T-cell (primary cell): ENCODE data around the gene DSTN. TPM values are rescaled to one million over a fixed set of nuclear protein-coding genes. Genes with fewer than 3 reads are reported as not detected.

Source experiments
- ATAC-seq, 4 experiments: fragments of 200-7000 bp in 3 of 4; fragments of 150-1000 bp in 1 of 4; cut with Tn5 transposase; replicated peaks in 1 of 4; 1 replicate in 3 of 4; 2 replicates in 1 of 4; pipeline ENCODE4 v1.10.0; 2021; ENCODE audit warnings: moderate library complexity in 3 of 4, mild to moderate bottlenecking in 2 of 4, moderate number of reproducible peaks in 1 of 4
- CTCF ChIA-PET, 2 donors: fragments of 300-600 bp; sonication (Branson Sonifier 250); formaldehyde crosslinking; loops; one replicate each; lab custom pipeline; 2022; ENCODE audit warnings: antibody characterized with exemption in 2 of 2; lab: Charles Lee
- POLR2A ChIA-PET, 2 donors: fragments of 300-600 bp; sonication (Branson Sonifier 250); formaldehyde crosslinking; loops; one replicate each; lab custom pipeline; 2022; ENCODE audit warnings: antibody characterized with exemption in 2 of 2; lab: Charles Lee
- DNase-seq, 35 experiments: peaks; one replicate each; pipeline versions ENCODE4 v3.0.0 to v3.0.0-alpha.2; 2013 to 2023
- H3K27ac ChIP-seq: one replicate; pipeline ENCODE4 v1.5.1; 2013; ENCODE audit warnings: low read length
- H3K27me3 ChIP-seq, 2 experiments: replicated peaks in 1 of 2; 1 replicate in 1 of 2; 2 replicates in 1 of 2; pipeline versions ENCODE4 v1.6.1 to v1.7.0; 2013; ENCODE audit warnings: low read length in 1 of 2, mixed read lengths in 1 of 2; ENCODE audit not compliant: control insufficient read depth in 2 of 2, insufficient read depth in 2 of 2; ENCODE audit errors: extremely low read depth in 1 of 2
- H3K36me3 ChIP-seq, 2 donors: 1 replicate in 1 of 2; 2 replicates in 1 of 2; pipeline versions ENCODE4 v1.6.1 to v1.7.0; 2013; ENCODE audit warnings: low read length in 1 of 2; ENCODE audit not compliant: control insufficient read depth in 2 of 2, insufficient read depth in 1 of 2; ENCODE audit errors: extremely low read depth in 1 of 2
- H3K4me1 ChIP-seq, 2 experiments: 1 replicate in 1 of 2; 2 replicates in 1 of 2; pipeline versions ENCODE4 v1.6.1 to v1.7.0; 2013; ENCODE audit warnings: low read length in 2 of 2, mixed read lengths in 1 of 2; ENCODE audit not compliant: insufficient read depth in 2 of 2, control insufficient read depth in 1 of 2; ENCODE audit errors: extremely low read depth in 1 of 2
- H3K4me3 ChIP-seq, 2 donors: 1 replicate in 1 of 2; 2 replicates in 1 of 2; pipeline versions ENCODE4 v1.5.1 to v1.7.0; 2013; ENCODE audit warnings: mild to moderate bottlenecking in 2 of 2, low read length in 1 of 2, moderate library complexity in 1 of 2; ENCODE audit not compliant: control insufficient read depth in 1 of 2; ENCODE audit errors: extremely low read depth in 1 of 2
- H3K9me3 ChIP-seq: 2 replicates; pipeline ENCODE4 v1.7.0; 2013
- H3K27ac Mint-ChIP-seq, 2 donors: one replicate each; pipeline ENCODE4 v1.8.0; 2020 to 2021; ENCODE audit warnings: mild to moderate bottlenecking in 2 of 2, mixed read lengths in 2 of 2
- H3K27me3 Mint-ChIP-seq, 2 donors: one replicate each; pipeline ENCODE4 v1.8.0; 2021 to 2022; ENCODE audit warnings: mixed read lengths in 2 of 2
- H3K36me3 Mint-ChIP-seq: one replicate; pipeline ENCODE4 v1.8.0; 2021; ENCODE audit warnings: mixed read lengths
- H3K4me1 Mint-ChIP-seq, 3 donors: one replicate each; pipeline ENCODE4 v1.8.0; 2020 to 2022; ENCODE audit warnings: mixed read lengths in 3 of 3, mild to moderate bottlenecking in 1 of 3
- H3K4me3 Mint-ChIP-seq, 3 donors: one replicate each; pipeline ENCODE4 v1.8.0; 2020 to 2022; ENCODE audit warnings: mild to moderate bottlenecking in 3 of 3, mixed read lengths in 3 of 3, moderate library complexity in 3 of 3
- H3K9me3 Mint-ChIP-seq, 3 donors: one replicate each; pipeline ENCODE4 v1.8.0; 2020 to 2022; ENCODE audit warnings: mixed read lengths in 3 of 3
- WGBS: methylation state at CpG from one replicate; pipeline ENCODE4 v1.1.5; 2013; ENCODE audit warnings: missing lambda C conversion rate; ENCODE audit not compliant: insufficient coverage; 5-methylcytosine and 5-hydroxymethylcytosine counted together
- total RNA-seq, 35 experiments: library from RNA in 6 of 35; stranded (reverse) in 6 of 35; fragments of 120-200 nt in 1 of 35; gene quantifications; one replicate each; pipeline versions ENCODE4 v1.2.1 to v1.2.4 and lab custom pipeline; 2013 to 2026

Gene DSTN
- total RNA-seq, 5 donors from 2014 or later (not counting 1 experiment from before 2014, with no cell fraction given), result 36.3 to 41.7 (median 41.3) TPM

GRCh38 chr20:17612992-17613327 lies 43.1 kb downstream of the DSTN start:
- Histone ChIP-seq H3K36me3 (peaks cover 2 to 6% of the 10 kb centered on the region in 2 donors), H3K27me3 (no peaks in the 10 kb centered on the region), H3K9me3 (no peaks in the 10 kb centered on the region), H3K4me3 (no peak overlapping the region), H3K27ac (peak overlapping the region; percentile 81), H3K4me1 (peaks cover 28 to 54% of the 10 kb centered on the region in 2 experiments)
- ChIA-PET CTCF (interaction anchor here in 1 of 2 donors (0.7 kb wide), 1 partner anchor 43 kb away, joined by 3 read pairs; the partner anchor contains the start of gene DSTN), POLR2A (interaction anchor here in 1 of 2 donors (0.5 to 1.1 kb wide), 2 partner anchors 43 to 335 kb away, joined by 3 read pairs; partner anchors contain the start of gene DSTN)
- Mint-ChIP-seq H3K27me3 (no peaks in the 10 kb centered on the region), H3K9me3 (no peaks in the 10 kb centered on the region), H3K27ac (peak overlapping the region; percentile 95 to 100), H3K4me3 (peak overlapping the region in 1 of 3 donors; percentile 71), H3K36me3 (peaks cover 9% of the 10 kb centered on the region), H3K4me1 (peaks cover 34 to 43% (median 38%) of the 10 kb centered on the region in 3 donors)
- no peak for ATAC-seq
- 100% methylated on average over 4 of the region's 7 CpGs for WGBS
- no peak for DNase-seq

- Histone ChIP-seq H3K27me3 (no peaks in the 10 kb centered on the region), H3K36me3 (peaks cover 2 to 10% of the 10 kb centered on the region in 2 donors), H3K27ac (peak overlapping the region; percentile 81), H3K4me1 (peaks cover 28 to 54% of the 10 kb centered on the region in 2 experiments), H3K9me3 (no peaks in the 10 kb centered on the region), H3K4me3 (no peak overlapping the region)
- Mint-ChIP-seq H3K27me3 (no peaks in the 10 kb centered on the region), H3K4me3 (no peak overlapping the region), H3K9me3 (no peaks in the 10 kb centered on the region), H3K36me3 (peaks cover 8% of the 10 kb centered on the region), H3K4me1 (peaks cover 34 to 43% (median 38%) of the 10 kb centered on the region in 3 donors), H3K27ac (peak overlapping the region; percentile 58 to 60)
- ChIA-PET CTCF (interaction anchor here in 1 of 2 donors (0.6 kb wide), 1 partner anchor 37 kb away, joined by 3 read pairs; no protein-coding TSS in a partner anchor), POLR2A (no interaction called here)
- peak in 11 of 35 experiments; percentile 11 to 54 (median 30) for DNase-seq
- ATAC-seq, result no peak
- WGBS, result 87% methylated on average over 30 of the region's 40 CpGs
Measured at GRCh38 chr20:17613328-17614175, 43.7 kb downstream of the DSTN start.

- CTCF ChIA-PET, result interaction anchor here in 1 of 2 donors (0.6 kb wide), 1 partner anchor 37 kb away, joined by 3 read pairs; no protein-coding TSS in a partner anchor
- peak in 1 of 35 experiments; percentile 8 for DNase-seq
- POLR2A ChIA-PET, result no interaction called here
Measured at GRCh38 chr20:17614176-17614811, 44.4 kb downstream of the DSTN start.

GRCh38 chr20:17614812-17615644 lies 45.2 kb downstream of the DSTN start:
- ATAC-seq (no peak), DNase-seq (peak in 1 of 35 experiments; percentile 11)
- no peaks in the 10 kb centered on the region for H3K27me3 ChIP-seq
- POLR2A ChIA-PET, result no interaction called here
- H3K4me1 ChIP-seq, result peaks cover 19 to 42% of the 10 kb centered on the region in 2 experiments
- H3K4me3 Mint-ChIP-seq, result no peak overlapping the region
- H3K36me3 Mint-ChIP-seq, result peaks cover 15% of the 10 kb centered on the region
- H3K9me3 ChIP-seq, result no peaks in the 10 kb centered on the region
- peak overlapping the region; percentile 31 to 59 for H3K27ac Mint-ChIP-seq
- H3K4me3 ChIP-seq, result no peak overlapping the region
- H3K4me1 Mint-ChIP-seq, result peaks cover 23 to 30% (median 27%) of the 10 kb centered on the region in 3 donors
- CTCF ChIA-PET, result no interaction called here
- WGBS, result 84% methylated on average over 28 of the region's 32 CpGs
- H3K36me3 ChIP-seq, result peaks cover 12 to 16% of the 10 kb centered on the region in 2 donors
- H3K27me3 Mint-ChIP-seq, result no peaks in the 10 kb centered on the region
- H3K27ac ChIP-seq, result no peak overlapping the region
- H3K9me3 Mint-ChIP-seq, result no peaks in the 10 kb centered on the region

More at GRCh38 chr20:17614176-17614811, 44.4 kb downstream of the DSTN start:
- WGBS, result 86% methylated on average over 14 of the region's 20 CpGs
- Histone ChIP-seq H3K4me1 (peaks cover 26 to 50% of the 10 kb centered on the region in 2 experiments), H3K27ac (no peak overlapping the region), H3K27me3 (no peaks in the 10 kb centered on the region), H3K36me3 (peaks cover 6 to 10% of the 10 kb centered on the region in 2 donors), H3K4me3 (no peak overlapping the region), H3K9me3 (no peaks in the 10 kb centered on the region)
- H3K36me3 Mint-ChIP-seq, result peaks cover 9% of the 10 kb centered on the region
- H3K4me1 Mint-ChIP-seq, result peaks cover 30 to 37% (median 34%) of the 10 kb centered on the region in 3 donors
- no peak overlapping the region for H3K4me3 Mint-ChIP-seq
- peak overlapping the region; percentile 59 to 60 for H3K27ac Mint-ChIP-seq
- no peaks in the 10 kb centered on the region for H3K27me3 Mint-ChIP-seq
- ATAC-seq, result no peak
- no peaks in the 10 kb centered on the region for H3K9me3 Mint-ChIP-seq

- Mint-ChIP-seq H3K9me3 (no peaks in the 10 kb centered on the region), H3K36me3 (peaks cover 16% of the 10 kb centered on the region), H3K27me3 (no peaks in the 10 kb centered on the region), H3K4me3 (no peak overlapping the region), H3K4me1 (peaks cover 15 to 21% (median 18%) of the 10 kb centered on the region in 3 donors), H3K27ac (no peak overlapping the region)
- H3K9me3 ChIP-seq, result no peaks in the 10 kb centered on the region
- POLR2A ChIA-PET, result no interaction called here
- DNase-seq, result peak in 1 of 35 experiments; percentile 9
- ATAC-seq, result no peak
- WGBS, result 74% methylated on average over 17 of the region's 22 CpGs
- H3K4me3 ChIP-seq, result no peak overlapping the region
- peaks cover 12 to 22% of the 10 kb centered on the region in 2 donors for H3K36me3 ChIP-seq
- no peaks in the 10 kb centered on the region for H3K27me3 ChIP-seq
- no peak overlapping the region for H3K27ac ChIP-seq
- CTCF ChIA-PET, result no interaction called here
- peaks cover 12 to 34% of the 10 kb centered on the region in 2 experiments for H3K4me1 ChIP-seq
Measured at GRCh38 chr20:17615645-17616479, 46.0 kb downstream of the DSTN start.
